ENCODE data around the gene NDUFS7. TPM values are rescaled to one million over a fixed set of nuclear protein-coding genes. Genes with fewer than 3 reads are reported as not detected.
A peak's percentile ranks its signal among the peaks of the same experiment; 100 is the strongest.

NDUFS7 gene
- total and polyA plus RNA-seq, 10 of the 15 experiments (the other 5 are each of a cell fraction or from before 2014, with no cell fraction given) = 5.1 to 282 (median 92.9) TPM

GRCh38 chr19:1400281-1401137 lies 16.8 kb downstream of the NDUFS7 start:
- peak overlapping the region; percentile 72 for H2AFZ ChIP-seq (ENCODE audit: control insufficient read depth, low read depth, low read length)
- no TSS peak for BruUV-seq (replicated peaks)
- intact Hi-C loops (cut with micrococcal nuclease; ENCODE audit: unreplicated experiment) = no loop called here

More at GRCh38 chr19:1400281-1401137, 16.8 kb downstream of the NDUFS7 start:
- RAD21 ChIA-PET (ENCODE audit: unreplicated experiment) = no interaction called here
- POLR2A ChIA-PET = no interaction called here
- H3K4me2 ChIP-seq (ENCODE audit: control insufficient read depth, insufficient read depth) = peak overlapping the region; percentile 87
- H3K27me3 ChIP-seq (replicated peaks in 1 of 2; ENCODE audit: control insufficient read depth in 2 of 2, insufficient read depth in 2 of 2, low read length in 1 of 2) = peaks cover 1 to 5% of the 10 kb centered on the region in 2 experiments; a peak in 2 of 4 replicates
- CTCF ChIA-PET = no interaction called here
- H3K9me3 ChIP-seq (replicated peaks; ENCODE audit: control insufficient read depth, insufficient read depth, low read length) = no peaks in the 10 kb centered on the region
- WGBS (ENCODE audit: insufficient coverage, insufficient replicate concordance, low lambda C conversion rate, missing lambda C conversion rate) = 34% methylated on average over 35 of the region's 36 CpGs
- SMC1A ChIA-PET (ENCODE audit: uncharacterized antibody, unreplicated experiment) = interaction anchor here (1.1 kb wide), 1 partner anchor 17 kb away, joined by 3 read pairs; no protein-coding TSS in a partner anchor
- H3K4me1 ChIP-seq (ENCODE audit: control insufficient read depth, insufficient read depth, low read length) = peaks cover 4% of the 10 kb centered on the region
- H3K9ac ChIP-seq (ENCODE audit: control insufficient read depth, insufficient read depth, low read length) = peak overlapping the region; percentile 64
- FAIRE-seq = no peak
- TF ChIP-seq NR2F1 (conservative IDR thresholded peaks at IDR 0.05) (no peak), GABPA (IDR thresholded peaks at IDR 0.05; ENCODE audit: low read depth) (no peak), SMARCA5 (IDR thresholded peaks at IDR 0.05) (peak; percentile 59; the same call in 1 of the 2 replicates), MYB (IDR thresholded peaks at IDR 0.05; ENCODE audit: borderline replicate concordance, low read depth, low read length) (no peak), CBFB (IDR thresholded peaks at IDR 0.05; ENCODE audit: low read depth) (no peak), CREB1 (IDR thresholded peaks at IDR 0.05; ENCODE audit: low read depth) (peak; percentile 11; the same call in 1 of the 2 replicates), E4F1 (IDR thresholded peaks at IDR 0.05; ENCODE audit: borderline replicate concordance, partially characterized antibody) (no peak)
- no peak overlapping the region for H3K27ac ChIP-seq (ENCODE audit: control insufficient read depth, insufficient read depth)
- H3K79me2 ChIP-seq (ENCODE audit: control insufficient read depth, insufficient read depth, low read length) = no peaks in the 10 kb centered on the region; the same call in 1 of the 2 replicates
- in situ Hi-C loops (cut with MboI) = no loop called here
- H3K4me3 ChIP-seq = peak overlapping the region; percentile 81
- DNase-seq (ENCODE audit: low read depth, low spot score) = no peak
- H4K20me1 ChIP-seq (ENCODE audit: control insufficient read depth, insufficient read depth) = no peaks in the 10 kb centered on the region
- no peaks in the 10 kb centered on the region for H3K36me3 ChIP-seq (ENCODE audit: control insufficient read depth in 2 of 2, insufficient read depth in 2 of 2, low read length in 1 of 2)
- peak; percentile 54 for ATAC-seq

All from GM12878 (cell line).